MM.1S (cell line): ENCODE measurements around the gene KCNG2.

ENCODE experiments used
- DNase-seq: peaks from one replicate; pipeline ENCODE4 v3.0.0-alpha.2; 2015
- H2AFZ ChIP-seq: fragments of 300-600 bp; sonication (generic); 2 replicates; pipeline ENCODE4 v1.6.0; 2016; ENCODE audit warnings: antibody characterized with exemption, low read length
- H3F3A ChIP-seq: fragments of 300-600 bp; sonication (generic); 2 replicates; pipeline ENCODE4 v1.6.1; 2016; ENCODE audit warnings: mild to moderate bottlenecking, antibody characterized with exemption, low read length, moderate library complexity, mixed read lengths; ENCODE audit not compliant: insufficient read depth
- H3K27ac ChIP-seq: fragments of 300-600 bp; sonication (generic); 2 replicates; pipeline ENCODE4 v1.5.1; 2016; ENCODE audit warnings: mild to moderate bottlenecking, low read length
- H3K27me3 ChIP-seq: fragments of 300-600 bp; sonication (generic); replicated peaks from 2 replicates; pipeline ENCODE4 v1.6.0; 2016; ENCODE audit warnings: low read length; ENCODE audit not compliant: insufficient read depth
- H3K36me3 ChIP-seq: fragments of 300-600 bp; sonication (generic); replicated peaks from 2 replicates; pipeline ENCODE4 v1.6.1; 2016; ENCODE audit warnings: mild to moderate bottlenecking, low read length, mixed read lengths; ENCODE audit not compliant: insufficient read depth
- H3K4me1 ChIP-seq: fragments of 300-600 bp; sonication (generic); 2 replicates; pipeline ENCODE4 v1.6.1; 2016; ENCODE audit warnings: low read length, mixed read lengths
- H3K4me2 ChIP-seq: fragments of 300-600 bp; sonication (generic); 2 replicates; pipeline ENCODE4 v1.6.0; 2016; ENCODE audit warnings: low read depth, low read length
- H3K4me3 ChIP-seq: fragments of 300-600 bp; sonication (generic); 2 replicates; pipeline ENCODE4 v1.5.1; 2016; ENCODE audit warnings: low read length, mixed read lengths
- H3K79me2 ChIP-seq: fragments of 300-600 bp; sonication (generic); 2 replicates; pipeline ENCODE4 v1.6.1; 2016; ENCODE audit warnings: mixed run types, low read length, mixed read lengths
- H3K9ac ChIP-seq: fragments of 300-600 bp; sonication (generic); 2 replicates; pipeline ENCODE4 v1.6.1; 2016; ENCODE audit warnings: low read length, mixed read lengths
- H3K9me2 ChIP-seq: fragments of 300-600 bp; sonication (generic); replicated peaks from 2 replicates; pipeline ENCODE4 v1.6.1; 2016; ENCODE audit warnings: mild to moderate bottlenecking, low read length, mixed read lengths; ENCODE audit not compliant: insufficient read depth
- H3K9me3 ChIP-seq: fragments of 300-600 bp; sonication (generic); replicated peaks from 2 replicates; pipeline ENCODE4 v1.6.1; 2016; ENCODE audit warnings: mild to moderate bottlenecking, low read length, mixed read lengths; ENCODE audit not compliant: insufficient read depth
- H4K20me1 ChIP-seq: fragments of 300-600 bp; sonication (generic); 2 replicates; pipeline ENCODE4 v1.6.1; 2016; ENCODE audit warnings: mild to moderate bottlenecking, low read length, moderate library complexity, mixed read lengths; ENCODE audit not compliant: insufficient read depth
- EZH2 ChIP-seq: fragments of 300-600 bp; sonication (generic); optimal IDR thresholded peaks from 2 replicates; pipeline ENCODE3; 2017; ENCODE audit warnings: low read depth, mild to moderate bottlenecking, antibody characterized with exemption, low read length, mixed read lengths
- EZH2phosphoT487 ChIP-seq: fragments of 300-600 bp; sonication (generic); IDR thresholded peaks from 2 replicates; pipeline ENCODE4 v1.6.1; 2018; ENCODE audit warnings: antibody characterized with exemption, low read length
- TF ChIP-seq, protein P1 (sequence below): fragments of 300-600 bp; sonication (generic); IDR thresholded peaks from 2 replicates; pipeline ENCODE4 v1.5.1; 2016; ENCODE audit warnings: antibody characterized with exemption, low read length, mixed read lengths

KCNG2 gene

DNA sequence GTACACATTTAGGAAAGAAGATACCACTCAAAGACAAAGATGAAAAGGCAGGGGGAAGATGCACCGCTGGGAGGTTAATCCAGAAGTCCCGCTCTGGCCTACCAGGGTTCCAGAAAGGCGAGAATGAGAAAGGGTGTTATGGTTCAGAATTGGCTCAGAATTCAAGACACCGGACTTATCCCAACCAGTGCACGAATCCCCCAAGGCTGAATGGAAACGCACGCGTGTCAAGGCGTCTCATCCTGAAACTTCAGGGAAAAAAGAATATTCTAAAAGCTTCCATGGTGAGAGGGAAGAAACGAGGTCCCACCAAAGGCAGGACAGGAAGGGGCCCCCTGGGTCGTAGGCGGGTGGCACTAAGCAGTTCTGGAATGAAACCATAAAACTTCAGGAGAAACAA is 81.8 kb downstream of the KCNG2 start:
- Histone ChIP-seq H3K36me3 (no peaks in the 10 kb centered on the region), H4K20me1 (no peaks in the 10 kb centered on the region), H3K9me2 (no peaks in the 10 kb centered on the region), H3K79me2 (no peaks in the 10 kb centered on the region), H2AFZ (no peak overlapping the region), H3K9ac (no peak overlapping the region), H3K27ac (no peak overlapping the region), H3K9me3 (no peaks in the 10 kb centered on the region), H3K4me2 (no peak overlapping the region), H3F3A (no peaks in the 10 kb centered on the region), H3K27me3 (no peaks in the 10 kb centered on the region), H3K4me1 (no peaks in the 10 kb centered on the region), H3K4me3 (no peak overlapping the region)
- no peak for DNase-seq
- TF ChIP-seq, protein P1, sequence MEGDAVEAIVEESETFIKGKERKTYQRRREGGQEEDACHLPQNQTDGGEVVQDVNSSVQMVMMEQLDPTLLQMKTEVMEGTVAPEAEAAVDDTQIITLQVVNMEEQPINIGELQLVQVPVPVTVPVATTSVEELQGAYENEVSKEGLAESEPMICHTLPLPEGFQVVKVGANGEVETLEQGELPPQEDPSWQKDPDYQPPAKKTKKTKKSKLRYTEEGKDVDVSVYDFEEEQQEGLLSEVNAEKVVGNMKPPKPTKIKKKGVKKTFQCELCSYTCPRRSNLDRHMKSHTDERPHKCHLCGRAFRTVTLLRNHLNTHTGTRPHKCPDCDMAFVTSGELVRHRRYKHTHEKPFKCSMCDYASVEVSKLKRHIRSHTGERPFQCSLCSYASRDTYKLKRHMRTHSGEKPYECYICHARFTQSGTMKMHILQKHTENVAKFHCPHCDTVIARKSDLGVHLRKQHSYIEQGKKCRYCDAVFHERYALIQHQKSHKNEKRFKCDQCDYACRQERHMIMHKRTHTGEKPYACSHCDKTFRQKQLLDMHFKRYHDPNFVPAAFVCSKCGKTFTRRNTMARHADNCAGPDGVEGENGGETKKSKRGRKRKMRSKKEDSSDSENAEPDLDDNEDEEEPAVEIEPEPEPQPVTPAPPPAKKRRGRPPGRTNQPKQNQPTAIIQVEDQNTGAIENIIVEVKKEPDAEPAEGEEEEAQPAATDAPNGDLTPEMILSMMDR: no peak
- TF ChIP-seq EZH2phosphoT487 (no peak), EZH2 (no peak)

DNA sequence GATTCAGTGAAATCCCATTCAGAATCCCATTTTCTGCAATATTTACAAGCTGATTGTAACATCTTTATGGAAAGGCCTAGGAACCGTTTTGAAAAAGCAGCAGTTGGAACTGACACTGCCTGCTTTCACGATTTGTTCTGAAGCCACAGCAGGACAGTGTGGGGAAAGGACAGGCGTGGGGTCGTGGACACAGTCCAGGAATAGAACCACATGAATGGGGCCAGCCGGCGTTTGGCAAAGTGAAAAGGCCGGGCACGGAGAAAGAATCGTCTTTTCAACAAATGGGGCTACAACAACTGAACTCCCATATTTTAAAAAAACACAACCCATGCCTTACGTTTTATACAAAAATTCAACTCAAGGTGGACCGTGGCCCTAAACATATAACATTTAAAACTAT is 84.0 kb downstream of the KCNG2 start:
- DNase-seq: no peak
- Histone ChIP-seq H3K4me3 (no peak overlapping the region), H3K36me3 (no peaks in the 10 kb centered on the region), H3K4me2 (no peak overlapping the region), H3K9me3 (no peaks in the 10 kb centered on the region), H3K27ac (no peak overlapping the region), H3K9me2 (no peaks in the 10 kb centered on the region), H3K9ac (no peak overlapping the region), H3K4me1 (no peaks in the 10 kb centered on the region), H3K79me2 (no peaks in the 10 kb centered on the region), H4K20me1 (no peaks in the 10 kb centered on the region), H3F3A (no peaks in the 10 kb centered on the region), H3K27me3 (no peaks in the 10 kb centered on the region), H2AFZ (no peak overlapping the region)
- TF ChIP-seq EZH2phosphoT487 (no peak), EZH2 (no peak)
- TF ChIP-seq, protein P1: no peak

DNA sequence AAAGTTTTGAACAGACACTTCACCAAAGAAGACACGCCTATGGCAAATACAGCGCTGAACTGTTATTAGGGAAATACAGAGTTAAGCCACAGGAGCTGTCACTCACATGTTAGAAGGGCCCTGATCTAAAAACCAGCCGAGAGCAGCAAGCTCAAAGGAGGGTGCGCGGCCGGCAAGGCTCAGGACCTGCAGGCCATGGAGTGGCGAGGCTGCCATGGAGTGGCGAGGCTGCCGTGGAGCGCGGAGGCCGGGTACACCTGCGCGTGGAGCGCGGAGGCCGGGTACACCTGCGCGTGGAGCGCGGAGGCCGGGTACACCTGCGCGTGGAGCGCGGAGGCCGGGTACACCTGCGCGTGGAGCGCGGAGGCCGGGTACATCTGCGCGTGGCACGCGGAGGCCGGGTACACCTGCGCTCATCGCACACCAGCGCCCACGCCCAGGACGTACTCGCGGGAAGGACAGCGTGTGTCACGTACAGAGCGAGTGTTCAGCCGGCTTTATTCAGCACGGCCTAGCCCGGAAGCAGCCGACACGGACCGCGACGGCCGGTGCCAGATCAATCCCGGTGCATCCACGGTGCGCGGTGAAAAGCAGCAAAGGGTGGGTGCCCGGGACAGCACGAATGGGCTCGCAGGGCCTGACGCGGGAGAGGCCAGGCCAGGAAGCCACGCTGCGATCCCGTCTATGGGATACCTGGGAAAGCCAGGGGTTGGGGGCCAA is 84.9 kb downstream of the KCNG2 start:
- Histone ChIP-seq H3K4me3 (no peak overlapping the region), H3K4me2 (no peak overlapping the region), H3K9me3 (no peaks in the 10 kb centered on the region), H3K9ac (no peak overlapping the region), H3K27me3 (no peaks in the 10 kb centered on the region), H3K27ac (no peak overlapping the region), H4K20me1 (no peaks in the 10 kb centered on the region), H3F3A (no peaks in the 10 kb centered on the region), H3K4me1 (no peaks in the 10 kb centered on the region), H3K79me2 (no peaks in the 10 kb centered on the region), H3K36me3 (no peaks in the 10 kb centered on the region), H2AFZ (no peak overlapping the region), H3K9me2 (no peaks in the 10 kb centered on the region)
- TF ChIP-seq EZH2 (no peak), EZH2phosphoT487 (no peak)
- TF ChIP-seq, protein P1: no peak
- DNase-seq: no peak
